T1000 (cell line): Measurements from ENCODE around the gene TRIO.

Experiments
- DNase-seq: peaks from one replicate; lab custom pipeline; 2025; ENCODE audit warnings: mixed read lengths; lab: John Stamatoyannopoulos, UW

The TRIO gene

GRCh38 chr5:14148483-14148882 is 5.3 kb downstream of the TRIO start:
- DNase-seq = no peak

- DNase-seq = no peak
Observed at GRCh38 chr5:14148890-14149671, 5.9 kb downstream of the TRIO start.

DNA sequence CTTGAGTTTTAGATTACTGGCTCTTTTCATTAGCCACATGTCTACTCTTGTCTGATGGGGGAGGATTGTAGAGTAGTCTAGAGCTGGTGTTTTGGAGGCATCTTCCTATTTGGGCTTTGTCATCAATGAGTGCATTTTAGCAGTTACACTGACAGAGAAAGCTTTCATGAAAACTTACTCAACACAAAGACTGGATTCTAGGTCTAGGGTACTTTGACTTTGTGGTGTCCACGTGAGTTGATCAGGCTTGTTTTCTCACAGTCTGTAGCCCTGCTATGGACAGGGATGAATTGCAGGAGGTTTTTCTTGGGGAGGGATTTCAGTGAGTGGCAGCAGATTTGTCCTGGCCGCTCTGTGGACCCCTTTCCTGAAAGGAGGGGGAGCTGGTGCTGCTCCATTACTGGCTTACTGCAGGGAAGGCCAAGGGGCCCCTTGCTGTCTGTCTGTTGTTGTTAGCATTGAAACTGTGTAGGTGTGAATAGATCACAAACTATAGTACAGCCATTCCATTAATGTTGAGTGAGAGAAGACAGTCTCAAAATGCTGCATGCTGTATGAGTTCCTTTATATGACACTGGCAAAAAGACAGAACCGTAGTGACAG is 6.6 kb downstream of the TRIO start:
- no peak for DNase-seq

GRCh38 chr5:14151416-14151815 is 8.3 kb downstream of the TRIO start:
- DNase-seq = no peak

- no peak for DNase-seq
Observed at GRCh38 chr5:14153071-14153864, 10.1 kb downstream of the TRIO start.

DNA sequence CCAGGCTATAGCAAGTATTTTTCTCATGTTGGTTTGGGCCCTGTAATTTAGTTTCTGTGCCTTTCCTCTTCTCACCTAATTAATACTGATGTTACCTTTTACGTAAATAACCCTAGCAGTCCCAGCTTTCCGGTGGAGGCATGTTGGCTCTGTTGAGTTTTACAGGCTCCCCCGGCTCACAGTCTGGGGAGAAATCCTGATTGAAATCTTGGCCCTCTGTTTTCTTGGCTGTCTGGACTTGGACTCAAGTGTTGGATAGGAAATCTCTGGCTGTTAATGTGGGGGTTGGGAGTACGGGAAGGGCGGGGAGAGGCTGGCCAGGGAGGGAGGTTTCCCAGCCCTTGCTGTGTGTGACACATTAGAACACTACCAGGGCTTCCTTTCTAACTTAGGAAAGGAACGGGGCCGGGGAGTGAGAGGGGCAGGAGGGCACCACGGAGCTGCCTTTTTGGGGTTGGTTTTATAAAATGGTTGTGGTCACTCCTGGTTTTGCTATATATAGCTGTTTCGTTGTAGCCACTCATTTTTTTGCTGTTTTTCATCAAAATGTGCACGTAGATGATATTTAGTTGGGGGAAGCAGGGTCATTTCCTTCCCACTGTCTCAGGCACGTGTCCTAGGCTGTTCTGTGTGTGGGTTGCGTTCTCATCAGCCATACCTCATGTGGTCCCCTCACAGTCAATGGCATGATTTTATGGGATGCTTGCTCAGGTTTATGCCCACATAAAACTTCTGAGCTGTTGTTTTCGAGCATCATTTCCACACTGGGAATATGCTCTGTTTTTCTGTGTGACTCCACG is 11.0 kb downstream of the TRIO start:
- DNase-seq = no peak

DNA sequence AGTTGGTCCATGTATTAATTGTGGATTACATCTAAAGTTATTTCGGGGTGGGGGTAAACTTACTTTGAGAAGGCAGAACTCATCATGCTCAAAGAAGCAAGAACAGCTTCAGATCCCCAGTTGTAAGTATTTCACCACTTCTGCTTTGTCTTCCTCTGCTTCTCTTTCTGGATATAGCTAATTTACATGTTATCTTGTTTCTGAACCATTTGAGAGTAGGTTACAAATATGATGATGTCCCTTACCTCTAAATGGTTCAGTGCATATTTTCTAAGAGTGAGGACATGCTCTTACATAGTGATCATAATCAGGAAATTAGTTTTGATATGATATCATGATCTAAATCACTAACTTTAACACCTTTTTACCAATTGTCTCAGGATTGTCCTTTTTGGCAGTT is 11.9 kb downstream of the TRIO start:
- DNase-seq = no peak

DNA sequence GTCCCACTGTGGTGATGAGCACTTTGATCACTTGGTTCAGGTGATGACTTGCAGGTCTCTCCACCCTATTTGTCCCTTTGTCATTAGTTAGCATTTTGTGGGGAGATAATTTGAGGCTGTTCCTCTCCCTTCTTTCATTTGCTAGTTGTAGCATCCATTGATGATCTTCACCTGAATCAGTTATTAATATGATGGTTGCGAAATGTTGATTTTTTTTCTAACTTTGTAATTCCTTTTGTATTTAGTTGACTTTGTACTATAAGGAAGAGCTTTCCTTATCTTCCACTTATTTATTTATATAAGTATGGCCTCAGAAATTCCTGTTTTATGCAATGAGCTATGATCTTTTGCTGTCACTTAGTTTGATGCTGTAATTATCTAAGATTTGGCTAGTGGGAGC is 12.6 kb downstream of the TRIO start:
- DNase-seq = no peak

- no peak for DNase-seq
Observed at GRCh38 chr5:14156290-14156649, 13.1 kb downstream of the TRIO start.

DNA sequence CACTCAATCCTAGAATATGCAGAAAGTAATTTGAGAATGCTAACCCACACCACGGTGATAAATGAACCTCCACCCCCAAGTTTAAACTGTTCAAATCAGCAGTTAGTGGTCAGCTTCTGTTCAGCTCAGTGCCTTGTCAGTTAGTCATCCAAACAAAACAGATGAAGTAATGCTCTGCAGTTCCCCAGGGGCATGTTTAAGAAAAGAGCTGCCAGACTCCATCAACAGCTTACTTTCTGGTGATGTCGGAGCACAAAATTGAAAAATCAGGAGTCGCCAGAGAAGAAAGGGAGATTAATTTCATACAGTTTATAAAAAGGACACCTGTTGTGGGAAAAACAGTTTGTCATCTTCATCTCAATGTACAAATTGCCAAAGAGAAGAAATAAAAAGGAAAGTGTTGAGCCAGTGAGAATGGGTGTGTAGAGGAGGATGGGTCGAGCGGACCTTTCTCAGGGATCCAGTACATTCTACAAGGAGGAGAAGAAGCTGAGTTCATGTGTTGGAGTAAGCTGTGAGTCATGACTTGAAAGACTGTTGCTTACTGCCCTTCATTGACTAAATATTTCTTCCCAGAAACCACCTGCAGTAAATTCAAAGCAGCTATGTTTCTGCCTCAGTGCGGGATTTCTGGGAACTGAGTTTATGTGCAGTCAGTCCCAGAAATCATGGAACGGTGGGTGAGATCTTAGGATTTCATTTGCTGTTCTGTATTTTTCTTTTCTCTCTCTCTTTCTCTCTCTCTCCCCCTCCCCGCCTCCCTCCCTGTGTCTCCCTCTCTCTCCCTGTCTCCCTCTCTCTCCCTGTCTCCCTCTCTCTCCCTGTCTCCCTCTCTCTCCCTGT is 13.7 kb downstream of the TRIO start:
- DNase-seq = peak; percentile 52

DNA sequence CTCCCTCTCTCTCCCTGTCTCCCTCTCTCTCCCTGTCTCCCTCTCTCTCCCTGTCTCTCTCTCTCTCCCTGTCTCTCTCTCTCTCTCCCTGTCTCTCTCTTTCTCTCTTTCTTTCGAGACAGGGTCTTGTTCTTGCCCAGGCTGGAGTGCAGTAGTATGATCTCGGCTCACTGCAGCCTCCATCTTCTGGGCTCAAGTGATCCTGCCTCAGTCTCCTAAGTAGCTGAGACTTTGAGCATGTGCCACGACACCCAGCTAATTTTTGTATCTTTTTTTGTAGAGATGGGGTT is 14.3 kb downstream of the TRIO start:
- DNase-seq = no peak

GRCh38 chr5:14158890-14159666 is 15.9 kb downstream of the TRIO start:
- no peak for DNase-seq

DNA sequence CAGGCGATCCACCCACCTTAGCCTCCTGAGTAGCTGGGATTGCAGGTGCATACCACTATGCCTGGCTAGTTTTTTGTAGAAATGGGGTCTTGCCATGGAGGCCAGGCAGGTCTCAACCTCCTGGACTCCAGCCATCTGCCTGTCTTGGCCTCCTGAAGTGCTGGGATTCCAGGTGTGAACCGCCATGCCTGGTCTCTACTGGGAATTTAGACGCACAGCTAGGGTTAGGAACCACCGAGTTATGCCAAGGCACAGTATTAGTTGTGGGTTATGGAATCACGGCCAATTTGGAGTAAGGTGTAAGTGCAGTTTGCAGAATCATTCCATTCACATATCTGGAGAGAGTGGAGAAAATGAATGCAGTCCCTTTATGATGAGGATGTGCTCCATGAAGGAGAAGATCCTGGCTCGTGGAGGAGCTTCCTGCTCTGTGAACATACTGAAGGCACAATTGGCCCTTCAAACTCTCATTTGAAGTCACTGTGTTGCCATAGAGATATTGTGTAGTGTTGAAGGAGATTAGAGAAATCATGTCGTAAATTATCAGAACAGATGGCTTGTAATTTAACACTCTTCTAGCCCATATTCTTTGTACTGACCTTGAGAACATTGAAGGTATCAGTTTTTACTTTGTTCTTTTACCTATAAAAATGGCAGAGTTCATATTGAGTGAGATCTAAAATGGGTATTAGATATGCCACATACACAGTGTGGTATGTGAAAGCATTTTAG is 18.8 kb downstream of the TRIO start:
- no peak for DNase-seq

- DNase-seq = no peak
Observed at GRCh38 chr5:14164164-14165163, 21.3 kb downstream of the TRIO start.

- DNase-seq = no peak
Observed at GRCh38 chr5:14165375-14166106, 22.4 kb downstream of the TRIO start.

GRCh38 chr5:14166437-14166836 is 23.3 kb downstream of the TRIO start:
- no peak for DNase-seq

GRCh38 chr5:14167211-14167845 is 24.2 kb downstream of the TRIO start:
- no peak for DNase-seq
